GM23338 (cell line): ENCODE data around the gene SNAP25. TPM values are rescaled to one million over a fixed set of nuclear protein-coding genes. Genes with fewer than 3 reads are reported as not detected.

Source experiments
- ATAC-seq: fragments of 200-7000 bp; cut with Tn5 transposase; 3 replicates; pipeline ENCODE4 v1.9.1; 2020
- DNase-seq: peaks from one replicate; pipeline ENCODE4 v3.0.0-alpha.2; 2015; ENCODE audit warnings: low spot score
- H2AFZ ChIP-seq: fragments of 200-600 bp; sonication (generic); 2 replicates; pipeline ENCODE4 v1.8.0; 2016; ENCODE audit warnings: antibody characterized with exemption, mild to moderate bottlenecking, moderate library complexity
- H3F3A ChIP-seq: fragments of 200-600 bp; sonication (generic); replicated peaks from 2 replicates; pipeline ENCODE4 v1.8.0; 2017; ENCODE audit warnings: antibody characterized with exemption, mixed run types, low read depth
- H3K27ac ChIP-seq: fragments of 200-600 bp; sonication (generic); 2 replicates; pipeline ENCODE4 v1.6.1; 2016; ENCODE audit warnings: low read depth
- H3K27me3 ChIP-seq: fragments of 200-600 bp; sonication (generic); 2 replicates; pipeline ENCODE4 v1.8.0; 2016; ENCODE audit warnings: mild to moderate bottlenecking, mixed run types, moderate library complexity; ENCODE audit not compliant: insufficient read depth
- H3K36me3 ChIP-seq: fragments of 200-600 bp; sonication (generic); 2 replicates; pipeline ENCODE4 v1.8.0; 2016; ENCODE audit warnings: mild to moderate bottlenecking; ENCODE audit not compliant: insufficient read depth
- H3K4me1 ChIP-seq: fragments of 200-600 bp; sonication (generic); 2 replicates; pipeline ENCODE4 v1.8.0; 2016; ENCODE audit warnings: mild to moderate bottlenecking, moderate library complexity; ENCODE audit not compliant: insufficient read depth
- H3K4me2 ChIP-seq: fragments of 200-600 bp; sonication (generic); 2 replicates; pipeline ENCODE4 v1.7.1; 2017; ENCODE audit warnings: mixed run types
- H3K4me3 ChIP-seq: fragments of 200-600 bp; sonication (generic); 2 replicates; pipeline ENCODE4 v1.6.1; 2016; ENCODE audit warnings: mixed run types
- H3K79me2 ChIP-seq: fragments of 200-600 bp; sonication (generic); replicated peaks from 2 replicates; pipeline ENCODE4 v1.8.0; 2017; ENCODE audit warnings: mild to moderate bottlenecking; ENCODE audit not compliant: insufficient read depth
- H3K9me2 ChIP-seq: fragments of 200-600 bp; sonication (generic); 2 replicates; pipeline ENCODE4 v1.8.0; 2017; ENCODE audit not compliant: insufficient read depth
- H4K20me1 ChIP-seq: fragments of 200-600 bp; sonication (generic); replicated peaks from 2 replicates; pipeline ENCODE4 v1.8.0; 2017; ENCODE audit warnings: mild to moderate bottlenecking; ENCODE audit not compliant: insufficient read depth
- H3K27ac Mint-ChIP-seq: 2 replicates; pipeline ENCODE4 v1.8.0; 2020; ENCODE audit warnings: inconsistent platforms, mild to moderate bottlenecking, moderate library complexity, mixed read lengths
- H3K27me3 Mint-ChIP-seq: 3 replicates; pipeline ENCODE4 v1.8.0; 2022; ENCODE audit warnings: low read depth, mild to moderate bottlenecking, moderate library complexity, mixed read lengths, inconsistent platforms; ENCODE audit not compliant: insufficient read depth, poor library complexity
- H3K36me3 Mint-ChIP-seq: 3 replicates; pipeline ENCODE4 v1.8.0; 2021; ENCODE audit warnings: low read depth, mild to moderate bottlenecking, inconsistent platforms, moderate library complexity, mixed read lengths
- H3K4me1 Mint-ChIP-seq: 3 replicates; pipeline ENCODE4 v1.8.0; 2020; ENCODE audit warnings: mild to moderate bottlenecking, inconsistent platforms, mixed read lengths
- H3K4me3 Mint-ChIP-seq: 3 replicates; pipeline ENCODE4 v1.8.0; 2021; ENCODE audit warnings: moderate library complexity, mild to moderate bottlenecking, inconsistent platforms, mixed read lengths
- H3K9me3 Mint-ChIP-seq: 3 replicates; pipeline ENCODE4 v1.8.0; 2020; ENCODE audit warnings: moderate library complexity, mild to moderate bottlenecking, inconsistent platforms, mixed read lengths
- CREB1 ChIP-seq: fragments of 250-450 bp; sonication (Bioruptor Pico); IDR thresholded peaks from 2 replicates; pipeline ENCODE4 v1.5.0; 2020; ENCODE audit warnings: low read depth, mild to moderate bottlenecking, moderate library complexity
- CTCF ChIP-seq, 2 experiments: fragments of 200-600 bp in 1 of 2; sonication (generic) in 1 of 2; conservative IDR thresholded peaks; 2 replicates each; pipeline versions ENCODE4 v1.5.1 to v1.6.1; 2016 to 2017; ENCODE audit warnings: antibody characterized with exemption in 2 of 2, low read depth in 2 of 2, mild to moderate bottlenecking in 2 of 2, moderate library complexity in 1 of 2
- ETS1 ChIP-seq: IDR thresholded peaks from 2 replicates; pipeline ENCODE4 v1.6.1; 2016; ENCODE audit warnings: antibody characterized with exemption
- EZH2 ChIP-seq: fragments of 200-600 bp; sonication (generic); IDR thresholded peaks from one replicate; pipeline ENCODE4 v1.8.0; 2017; ENCODE audit warnings: antibody characterized with exemption, mild to moderate bottlenecking, low read depth; ENCODE audit not compliant: unreplicated experiment
- POLR2AphosphoS5 ChIP-seq: IDR thresholded peaks from 2 replicates; pipeline ENCODE4 v1.6.1; 2016; ENCODE audit warnings: antibody characterized with exemption, low read depth
- STAT1 ChIP-seq: IDR thresholded peaks from one replicate; pipeline ENCODE4 v1.6.1; 2016; ENCODE audit warnings: antibody characterized with exemption; ENCODE audit not compliant: unreplicated experiment
- ZNF114 ChIP-seq: fragments of 250-450 bp; sonication (Bioruptor Pico); IDR thresholded peaks from 2 replicates; pipeline ENCODE4 v1.5.0; 2020; ENCODE audit warnings: mild to moderate bottlenecking, moderate library complexity
- ZNF331 ChIP-seq: fragments of 250-450 bp; sonication (Bioruptor Pico); IDR thresholded peaks from 2 replicates; pipeline ENCODE4 v1.5.0; 2020; ENCODE audit warnings: low read depth, mild to moderate bottlenecking, moderate library complexity
- ZNF462 ChIP-seq: fragments of 250-450 bp; sonication (Bioruptor Pico); IDR thresholded peaks from 2 replicates; pipeline ENCODE4 v1.5.0; 2020; ENCODE audit warnings: mild to moderate bottlenecking, moderate library complexity
- polyA plus RNA-seq: library from polyadenylated mRNA; unstranded; fragments of >200 nt; fragmentation: Nextera tagmentation; extraction: Ambion mirVana; gene quantifications from 2 replicates; pipeline ENCODE4 v1.2.1, GENCODE V29; 2016
- small RNA-seq: library from RNA; depleted of rRNA; stranded (forward); fragments of <200 nt; gene quantifications from one replicate; pipeline ENCODE3, GENCODE V24; 2014; ENCODE audit warnings: low replicate concordance
- total RNA-seq: library from RNA; depleted of rRNA; stranded (reverse); fragments of >200 nt; shearing (Covaris generic); gene quantifications from 2 replicates; pipeline ENCODE4 v1.2.3, GENCODE V29; 2014; rRNA removed

SNAP25 gene
- total and polyA plus RNA-seq, 2 experiments from 2014 or later = 0.82 to 1.3 TPM

- no peaks in the 10 kb centered on the region for H3K36me3 ChIP-seq
- no peaks in the 10 kb centered on the region for H4K20me1 ChIP-seq
- Mint-ChIP-seq H3K9me3 (no peaks in the 10 kb centered on the region; the same call in 2 of the 3 replicates), H3K27ac (no peak overlapping the region), H3K27me3 (no peaks in the 10 kb centered on the region), H3K4me3 (no peak overlapping the region), H3K36me3 (peaks cover 4% of the 10 kb centered on the region; the same call in 1 of the 3 replicates), H3K4me1 (peaks cover 17% of the 10 kb centered on the region)
- no peaks in the 10 kb centered on the region; the same call in 1 of the 2 replicates for H3K9me2 ChIP-seq
- no peak overlapping the region for H3K27ac ChIP-seq
- ATAC-seq (no peak), DNase-seq (no peak)
- H3K27me3 ChIP-seq = no peaks in the 10 kb centered on the region
- peaks cover 20% of the 10 kb centered on the region for H3K4me1 ChIP-seq
- H3F3A ChIP-seq = no peaks in the 10 kb centered on the region
- H3K4me2 ChIP-seq = no peak overlapping the region
- TF ChIP-seq EZH2 = no peak
- TF ChIP-seq ETS1 = no peak
- TF ChIP-seq ZNF462 = no peak
- TF ChIP-seq CREB1 (CRISPR knock-in tag) = no peak
- no peak for TF ChIP-seq CTCF (conservative IDR thresholded peaks at IDR 0.05; ENCODE audit: low read depth in 2 of 2)
- no peak for TF ChIP-seq POLR2AphosphoS5
- TF ChIP-seq ZNF331 (CRISPR knock-in tag) = no peak
- TF ChIP-seq ZNF114 (CRISPR knock-in tag) = no peak
- no peak for TF ChIP-seq STAT1
- H3K79me2 ChIP-seq = no peaks in the 10 kb centered on the region
- H3K4me3 ChIP-seq = no peak overlapping the region
- H2AFZ ChIP-seq = no peak overlapping the region
Observed at GRCh38 chr20:10356628-10357027, 138.0 kb downstream of the SNAP25 start.

Small RNA genes within 50 kb of the gene (small RNA-seq; reads per million reads assigned to genes)
- gene HIGD1AP15 = not detected

Other genes with a start within 250 kb of the SNAP25 start
- gene ANKEF1, start 183.8 kb upstream of the SNAP25 start, total RNA-seq = 8.8 and 9.7 TPM in 2 replicates
- 4.6 and 4.7 TPM in 2 replicates for gene ANKEF1, start 183.8 kb upstream of the SNAP25 start, polyA plus RNA-seq
- 16.7 and 21.4 TPM in 2 replicates for gene MKKS, start 215.4 kb downstream of the SNAP25 start, total RNA-seq
- 13.4 and 13.5 TPM in 2 replicates for gene MKKS, start 215.4 kb downstream of the SNAP25 start, polyA plus RNA-seq
- 7.9 and 9.8 TPM in 2 replicates for gene SLX4IP, start 216.5 kb downstream of the SNAP25 start, total RNA-seq
- 6.5 and 9.1 TPM in 2 replicates for gene SLX4IP, start 216.5 kb downstream of the SNAP25 start, polyA plus RNA-seq